Heart right ventricle (tissue), 16 donors: ENCODE measurements around the gene INO80B. TPM values are rescaled to one million over a fixed set of nuclear protein-coding genes. Genes with fewer than 3 reads are reported as not detected.
"Not testable (repeated sequence)": the region's sequence is repeated elsewhere in the genome, so short reads cannot be mapped to it uniquely, and the experiment has no call there.

Source experiments
- ATAC-seq, 8 donors: fragments of 200-7000 bp; cut with Tn5 transposase; one replicate each; pipeline ENCODE4 v1.9.1; 2020; ENCODE audit warnings: mild to moderate bottlenecking in 8 of 8, moderate library complexity in 8 of 8, moderate number of reproducible peaks in 1 of 8
- DNase-seq, 2 donors: peaks; one replicate each; pipeline ENCODE4 v3.0.0-alpha.2; 2020
- H3K27ac ChIP-seq, 10 donors: fragments of 200-600 bp; sonication (generic) in 2 of 10; one replicate each; pipeline versions ENCODE4 v1.5.0 to v1.8.0; 2020 to 2022; ENCODE audit warnings: mild to moderate bottlenecking in 3 of 10
- H3K27me3 ChIP-seq, 7 donors: fragments of 200-600 bp; one replicate each; pipeline ENCODE4 v1.8.0; 2021 to 2022; ENCODE audit warnings: mild to moderate bottlenecking in 2 of 7
- H3K36me3 ChIP-seq, 9 donors: fragments of 200-600 bp; sonication (generic) in 1 of 9; one replicate each; pipeline versions ENCODE4 v1.5.0 to v1.8.0; 2020 to 2022; ENCODE audit warnings: mild to moderate bottlenecking in 2 of 9
- H3K4me1 ChIP-seq, 9 donors: fragments of 200-600 bp; sonication (generic) in 1 of 9; one replicate each; pipeline versions ENCODE4 v1.5.0 to v1.8.0; 2020 to 2022; ENCODE audit warnings: mild to moderate bottlenecking in 4 of 9
- H3K4me3 ChIP-seq, 10 donors: fragments of 200-600 bp; sonication (generic) in 2 of 10; one replicate each; pipeline versions ENCODE4 v1.5.0 to v1.8.0; 2020 to 2022; ENCODE audit warnings: mild to moderate bottlenecking in 7 of 10, moderate library complexity in 2 of 10
- H3K9me3 ChIP-seq, 11 donors: fragments of 200-600 bp in 10 of 11; sonication (generic) in 2 of 11; one replicate each; pipeline versions ENCODE4 v1.5.0 to v1.8.0; 2013 to 2022; ENCODE audit warnings: mild to moderate bottlenecking in 2 of 11, control low read depth in 1 of 11, moderate library complexity in 1 of 11
- CTCF ChIP-seq, 9 donors: fragments of 200-600 bp; sonication (generic) in 2 of 9; IDR thresholded peaks; one replicate each; pipeline versions ENCODE4 v1.5.0 to v1.8.0; 2021 to 2022; ENCODE audit warnings: antibody characterized with exemption in 9 of 9, mild to moderate bottlenecking in 5 of 9, moderate library complexity in 1 of 9
- WGBS, 2 donors: extraction: QIAGEN DNeasy Blood & Tissue Kit; methylation state at CpG; one replicate each; pipeline ENCODE4 v1.1.7; 2013; ENCODE audit warnings: inconsistent platforms in 1 of 2; 5-methylcytosine and 5-hydroxymethylcytosine counted together
- intact Hi-C, 10 donors: fragments of 100-400 bp; cut with DNase I; formaldehyde crosslinking; loops; one replicate each; pipeline versions ENCODE4 v1.11.1 to v1.14.2; 2022
- polyA plus RNA-seq, 2 donors: library from polyadenylated mRNA; stranded (reverse); fragments of 200-250 nt; gene quantifications; one replicate each; pipeline ENCODE4 v1.2.3, GENCODE V29; 2013
- total RNA-seq, 10 donors: library from RNA; stranded (reverse); fragmentation: NEBNext Ultra II Directional in 3 of 10; extraction: Animal tissue kit (Norgen Biotek cat#: 25700) in 3 of 10; gene quantifications; one replicate each; pipeline versions ENCODE4 v1.2.1 to v1.2.4, GENCODE V29; 2021 to 2023
- donor health status: Arrhythmogenic right ventricular cardiomyopathy.
- donor health status: ischemic (EF 13 %, LVEDD 7.1; RV severe dilation, severe dysfunction).
- donor health status: healthy with polysubstance abuse.
- donor health status: DM: no; HTN: yes; CAD: no.
- donor health status: DM: no; HTN: no; CAD: no.
- donor health status: ischemic (EF 25% LVEDD 6.9; RV normal size, moderate dysfunction).
- donor health status: ischemic (EF 25% LVEDD 5.7; RV mildly dilated, moderate dysfunction).
- donor health status: healthy.
- donor health status: DM: yes; HTN: yes; CAD: no.
- donor health status: Ischemic cardiomyopathy.
- donor health status: ischemic (EF 35%, LVEDD 5.7; RV mildly dilated, moderate dysfunction).
- donor health status: nonischemic (EF 11% LVEDD 7.7; RV severe dilation, severe dysfunction).
- donor health status: DM: yes; HTN: yes; CAD: no.
- donor health status: PGD.
- donor health status: ischemic (EF 29% LVEDD 5.4; RV normal size, mild dysfunction).
- donor health status: nonischemic (EF 23%, LVEDD 6.1; RV moderate dilation, normal function).

Gene INO80B
- total and polyA plus RNA-seq, 12 donors, result 8.9 to 40.7 (median 19.8) TPM

- peaks cover 0 to 17% (median 0%) of the 10 kb centered on the region in 7 donors for H3K27me3 ChIP-seq
- ATAC-seq, result no peak
- DNase-seq, result no peak
- TF ChIP-seq CTCF (IDR thresholded peaks at IDR 0.05), result no peak
- H3K4me1 ChIP-seq, result peaks cover 4 to 49% (median 40%) of the 10 kb centered on the region in 9 donors
- 79 to 85% methylated on average over 2 of the region's 2 CpGs for WGBS, 2 donors
- H3K4me3 ChIP-seq, result no peak overlapping the region
- H3K9me3 ChIP-seq, result no peaks in the 10 kb centered on the region
- peaks cover 0 to 7% (median 0%) of the 10 kb centered on the region in 9 donors for H3K36me3 ChIP-seq
- H3K27ac ChIP-seq, result no peak overlapping the region
- intact Hi-C loops, result loop anchor here in 1 of 10 donors (2.0 kb wide), 1 partner anchor 19 kb away; no protein-coding TSS in a partner anchor
Measured at GRCh38 chr2:74420006-74420405, 34.9 kb upstream of the INO80B start.

GRCh38 chr2:74420443-74421103, 34.3 kb upstream of the INO80B start:
- ATAC-seq, H3K9me3 ChIP-seq, DNase-seq: not testable (repeated sequence)
- WGBS, 2 donors, result 79% methylated on average over 19 of the region's 19 CpGs
- Histone ChIP-seq H3K4me1 (peaks cover 4 to 44% (median 35%) of the 10 kb centered on the region in 9 donors), H3K27me3 (peaks cover 0 to 12% (median 0%) of the 10 kb centered on the region in 7 donors), H3K27ac (peak overlapping the region in 2 of 10 donors; percentile 63 to 66), H3K4me3 (peak overlapping the region in 8 of 10 donors; percentile 55 to 93 (median 74)), H3K36me3 (peaks cover 0 to 12% (median 5%) of the 10 kb centered on the region in 9 donors)
- intact Hi-C loops, result loop anchor here in 1 of 10 donors (2.0 kb wide), 1 partner anchor 18 kb away; no protein-coding TSS in a partner anchor

GRCh38 chr2:74421221-74421870, 33.5 kb upstream of the INO80B start, which contains the start of the genes C2orf81 and WDR54:
TSS of gene C2orf81 (minus strand) at chr2:74421619. CDS start at chr2:74421560, 59 bp downstream.
TSS of gene WDR54 (plus strand) at chr2:74421730. CDS start at chr2:74422154, 424 bp downstream.
- no peaks in the 10 kb centered on the region for H3K9me3 ChIP-seq
- H3K27ac ChIP-seq, result peak within 1 kb of the TSS in 9 of 10 donors; percentile 17 to 86 (median 55)
- H3K36me3 ChIP-seq, result peaks cover 0 to 20% (median 7%) of the 10 kb centered on the region in 9 donors
- WGBS, 2 donors, result 0 to 1% methylated on average over 53 to 57 of the region's 57 CpGs
- DNase-seq, result peak; percentile 85 to 88
- H3K4me3 ChIP-seq, result peak within 1 kb of the TSS; percentile 34 to 93 (median 68)
- peak; percentile 88 to 95 (median 90) for ATAC-seq
- H3K27me3 ChIP-seq, result peaks cover 0 to 5% (median 0%) of the 10 kb centered on the region in 7 donors
- H3K4me1 ChIP-seq, result peaks cover 3 to 37% (median 27%) of the 10 kb centered on the region in 9 donors
- no peak for TF ChIP-seq CTCF (IDR thresholded peaks at IDR 0.05)
- intact Hi-C loops, result loop anchor here in 1 of 10 donors (2.0 kb wide), 1 partner anchor 17 kb away; no protein-coding TSS in a partner anchor

- 76 to 79% methylated on average over 9 of the region's 9 CpGs for WGBS, 2 donors
- TF ChIP-seq CTCF (IDR thresholded peaks at IDR 0.05), result no peak
- Histone ChIP-seq H3K4me1 (peaks cover 3 to 32% (median 23%) of the 10 kb centered on the region in 9 donors), H3K36me3 (peaks cover 0 to 41% (median 24%) of the 10 kb centered on the region in 9 donors), H3K27me3 (no peaks in the 10 kb centered on the region), H3K9me3 (no peaks in the 10 kb centered on the region), H3K27ac (no peak overlapping the region), H3K4me3 (no peak overlapping the region)
- intact Hi-C loops, result no loop called here
- ATAC-seq (no peak), DNase-seq (no peak)
Measured at GRCh38 chr2:74423231-74424095, 31.4 kb upstream of the INO80B start.
